Thyroid gland (tissue), 4 donors: ENCODE data around the gene CLSTN1.

Source experiments
- POLR2A ChIP-seq, 2 donors: fragments of 450-650 bp; IDR thresholded peaks; one replicate each; pipeline ENCODE4 v1.6.1; 2017; ENCODE audit warnings: antibody characterized with exemption in 2 of 2, mild to moderate bottlenecking in 2 of 2, moderate library complexity in 1 of 2
- TF ChIP-seq, protein P1 (sequence below), 6 experiments: fragments of 200-600 bp in 3 of 6; fragments of 450-650 bp in 3 of 6; sonication (generic) in 3 of 6; IDR thresholded peaks; one replicate each; pipeline ENCODE4 v1.5.1; 2016 to 2019; ENCODE audit warnings: antibody characterized with exemption in 6 of 6, mild to moderate bottlenecking in 2 of 6, inconsistent platforms in 1 of 6, moderate library complexity in 1 of 6

DNA sequence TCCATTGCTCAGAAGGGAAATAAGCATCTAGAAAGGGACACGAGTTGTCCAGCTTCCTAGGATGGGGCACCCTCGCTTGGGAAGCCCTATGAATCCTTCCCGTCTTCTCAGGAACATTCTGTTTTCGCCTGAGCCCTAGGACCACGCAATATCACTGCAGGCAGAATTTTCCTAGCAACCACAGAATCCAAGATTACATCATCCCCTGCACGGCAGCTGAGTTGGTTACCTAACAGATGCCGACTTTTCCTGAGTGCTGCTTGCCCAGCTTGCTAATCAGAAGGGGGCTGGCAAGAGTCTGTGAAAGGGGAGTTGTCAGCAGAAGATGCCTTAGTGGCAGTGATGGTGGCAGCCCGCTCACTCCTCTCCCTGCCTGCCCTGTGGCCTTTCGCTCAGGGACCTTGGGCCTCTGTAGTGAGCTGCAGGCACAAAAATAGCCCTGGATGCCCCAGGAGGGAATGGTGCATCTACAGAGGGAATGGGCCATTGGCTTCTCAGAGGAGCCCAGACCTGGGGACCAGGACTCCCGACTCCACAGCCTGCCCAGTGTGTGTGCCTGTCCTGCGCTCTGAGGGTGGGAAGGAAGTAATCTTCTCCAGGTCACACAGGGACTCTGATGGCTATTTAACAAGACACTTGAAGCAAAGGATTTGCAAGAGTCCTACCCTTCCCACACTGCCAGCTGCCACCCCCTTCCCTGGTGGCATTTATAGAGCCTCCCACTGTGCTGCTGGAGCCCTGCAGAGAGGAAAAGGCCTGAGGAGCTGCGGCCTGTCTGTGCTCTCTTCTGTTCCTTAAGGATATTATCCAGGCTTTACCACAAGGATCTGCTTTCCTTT lies 28.9 kb upstream of the CLSTN1 start:
- TF ChIP-seq, protein P1, sequence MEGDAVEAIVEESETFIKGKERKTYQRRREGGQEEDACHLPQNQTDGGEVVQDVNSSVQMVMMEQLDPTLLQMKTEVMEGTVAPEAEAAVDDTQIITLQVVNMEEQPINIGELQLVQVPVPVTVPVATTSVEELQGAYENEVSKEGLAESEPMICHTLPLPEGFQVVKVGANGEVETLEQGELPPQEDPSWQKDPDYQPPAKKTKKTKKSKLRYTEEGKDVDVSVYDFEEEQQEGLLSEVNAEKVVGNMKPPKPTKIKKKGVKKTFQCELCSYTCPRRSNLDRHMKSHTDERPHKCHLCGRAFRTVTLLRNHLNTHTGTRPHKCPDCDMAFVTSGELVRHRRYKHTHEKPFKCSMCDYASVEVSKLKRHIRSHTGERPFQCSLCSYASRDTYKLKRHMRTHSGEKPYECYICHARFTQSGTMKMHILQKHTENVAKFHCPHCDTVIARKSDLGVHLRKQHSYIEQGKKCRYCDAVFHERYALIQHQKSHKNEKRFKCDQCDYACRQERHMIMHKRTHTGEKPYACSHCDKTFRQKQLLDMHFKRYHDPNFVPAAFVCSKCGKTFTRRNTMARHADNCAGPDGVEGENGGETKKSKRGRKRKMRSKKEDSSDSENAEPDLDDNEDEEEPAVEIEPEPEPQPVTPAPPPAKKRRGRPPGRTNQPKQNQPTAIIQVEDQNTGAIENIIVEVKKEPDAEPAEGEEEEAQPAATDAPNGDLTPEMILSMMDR (IDR thresholded peaks at IDR 0.05): no peak
- no peak for TF ChIP-seq POLR2A (IDR thresholded peaks at IDR 0.05)
